Stimulated activated CD4-positive, alpha-beta T cell treated with anti-CD3 and anti-CD28 coated beads, Interleukin-1b, Interleukin-23, amount 100 ng/mL, for 4 hours (primary cell): ENCODE results near the gene ATXN7.

Experiments used
- DNase-seq, 2 donors: peaks; one replicate each; pipeline ENCODE4 v3.0.0-alpha.2; 2020; ENCODE audit warnings: low read depth in 2 of 2

The ATXN7 gene

DNA sequence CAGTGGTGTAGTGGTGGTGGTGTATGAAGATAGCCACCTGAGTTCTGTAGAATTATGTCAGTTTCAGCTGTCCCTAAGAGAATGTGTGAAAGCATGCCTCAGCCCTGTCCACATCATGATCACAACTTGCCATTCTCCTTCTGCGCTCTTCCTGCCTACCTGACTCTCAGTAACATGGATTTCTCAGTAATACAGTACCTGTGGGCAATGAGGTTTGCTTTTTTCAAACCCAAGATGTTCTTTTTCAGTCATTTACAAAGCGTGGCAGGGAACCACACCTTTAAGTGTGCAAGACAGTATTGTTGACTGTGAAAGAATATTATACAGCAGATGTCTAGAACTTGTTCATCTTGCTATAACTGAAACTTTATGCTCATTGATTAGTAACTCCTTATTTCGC is 120.7 kb downstream of the ATXN7 start:
- DNase-seq, result no peak

DNA sequence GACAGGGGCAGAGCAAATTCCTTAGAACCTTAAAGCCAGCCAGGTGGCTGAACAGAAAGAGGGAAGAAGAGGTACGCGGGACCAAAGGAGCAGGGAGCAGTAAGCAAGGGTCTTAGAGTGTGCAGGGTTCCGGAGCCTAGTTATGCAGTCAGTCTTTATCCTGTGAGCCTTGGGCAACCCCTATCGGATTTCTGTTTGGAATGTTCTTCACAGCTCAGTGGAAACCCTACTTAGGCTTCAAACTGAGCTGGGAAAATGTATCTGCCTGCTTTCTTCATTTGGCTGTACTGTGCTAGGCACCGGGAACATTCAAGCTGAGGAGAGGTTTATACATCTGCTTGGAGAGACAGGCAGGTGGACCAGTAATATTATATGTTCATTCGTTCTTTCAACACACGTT is 122.5 kb downstream of the ATXN7 start:
- DNase-seq, result no peak

DNA sequence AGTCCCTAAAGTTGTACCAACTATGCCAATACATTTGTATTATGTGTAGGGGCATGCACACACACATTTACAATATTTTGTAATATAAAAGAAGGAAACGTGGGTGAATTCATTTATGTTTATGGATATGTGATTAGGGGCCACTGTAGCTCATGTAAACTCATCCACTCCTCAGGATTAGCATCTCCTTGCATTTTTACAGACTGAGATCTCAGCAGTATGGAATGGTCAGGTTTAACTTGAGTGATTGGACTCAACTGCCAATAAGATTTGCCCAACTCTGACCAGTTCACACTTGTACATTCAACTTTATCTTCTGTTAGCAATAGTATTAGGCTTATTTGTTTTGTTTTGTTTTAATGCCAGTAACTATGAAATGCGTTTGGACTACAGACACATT is 123.2 kb downstream of the ATXN7 start:
- DNase-seq, result no peak

DNA sequence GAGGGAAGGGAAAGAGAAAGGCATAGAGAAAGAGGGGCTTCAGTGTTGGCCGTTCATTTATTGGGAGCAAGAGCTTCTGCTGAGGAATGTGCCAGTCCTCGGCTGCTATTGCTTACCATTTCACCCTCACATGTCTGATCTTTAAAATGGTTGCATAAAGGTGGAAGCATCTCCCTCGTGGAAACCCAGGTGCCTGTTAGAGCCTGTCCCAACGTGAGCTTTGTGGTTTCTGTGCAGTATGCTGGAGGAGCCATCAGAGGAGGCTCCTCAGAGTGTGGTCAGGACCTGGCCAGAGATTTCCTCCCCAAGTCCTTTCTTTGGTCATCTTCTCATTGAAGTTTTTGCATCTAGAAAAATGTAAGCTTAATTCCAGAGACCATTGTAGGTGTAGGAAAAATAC is 125.3 kb downstream of the ATXN7 start:
- DNase-seq, result no peak

DNA sequence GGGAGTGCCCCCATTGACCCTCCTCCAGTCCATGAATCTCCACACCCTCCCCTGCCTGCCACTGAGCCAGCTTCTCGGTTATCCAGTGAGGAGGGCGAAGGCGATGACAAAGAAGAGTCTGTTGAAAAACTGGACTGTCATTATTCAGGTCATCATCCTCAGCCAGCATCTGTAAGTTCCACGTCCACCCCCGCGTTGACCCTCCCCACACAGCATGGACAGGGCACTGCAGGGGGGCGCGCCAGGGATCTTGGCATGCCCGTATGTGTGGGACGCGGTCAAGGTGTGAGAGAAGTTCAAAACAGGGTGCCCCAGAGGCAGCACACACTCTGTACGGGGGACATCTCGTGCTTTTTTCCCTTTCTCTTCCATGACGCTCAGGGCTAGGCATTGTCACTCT is 126.5 kb downstream of the ATXN7 start:
- DNase-seq, result no peak

DNA sequence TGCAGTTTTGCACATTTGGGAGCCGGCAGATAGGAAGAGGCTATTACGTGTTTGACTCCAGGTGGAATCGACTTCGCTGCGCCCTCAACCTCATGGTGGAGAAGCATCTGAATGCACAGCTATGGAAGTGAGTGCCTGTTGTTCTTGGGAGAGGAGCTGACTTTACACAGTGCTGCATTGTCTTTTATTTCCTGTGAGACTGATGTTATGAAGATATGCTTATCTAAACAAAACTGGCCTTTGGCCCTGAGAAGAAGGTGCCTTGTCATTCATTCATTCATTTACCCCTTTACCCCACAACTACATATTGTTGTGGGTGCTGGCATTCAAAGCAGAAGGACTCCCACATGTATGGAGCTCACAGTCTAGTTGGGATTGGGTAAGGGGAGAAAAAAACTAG is 127.1 kb downstream of the ATXN7 start:
- DNase-seq, result no peak

DNA sequence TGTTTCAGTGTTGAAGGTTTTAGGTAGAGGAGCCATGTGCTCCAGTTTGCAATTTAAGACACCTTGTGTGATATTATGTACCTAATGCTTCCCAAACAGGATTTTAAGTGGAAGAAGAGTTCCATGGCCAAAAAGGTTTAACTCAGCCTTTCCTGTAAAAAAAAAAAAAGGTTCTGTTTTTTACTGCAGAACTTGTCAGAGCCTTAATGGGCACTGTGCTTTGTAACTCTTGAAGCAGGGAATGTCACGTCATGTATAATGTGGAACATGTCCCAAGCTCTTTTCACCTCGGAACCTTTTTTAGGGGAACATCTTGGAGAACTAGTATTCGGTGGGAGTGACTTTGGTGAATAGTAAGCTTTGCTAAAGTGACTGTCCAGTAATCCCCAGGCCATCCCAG is 128.0 kb downstream of the ATXN7 start:
- no peak for DNase-seq

DNA sequence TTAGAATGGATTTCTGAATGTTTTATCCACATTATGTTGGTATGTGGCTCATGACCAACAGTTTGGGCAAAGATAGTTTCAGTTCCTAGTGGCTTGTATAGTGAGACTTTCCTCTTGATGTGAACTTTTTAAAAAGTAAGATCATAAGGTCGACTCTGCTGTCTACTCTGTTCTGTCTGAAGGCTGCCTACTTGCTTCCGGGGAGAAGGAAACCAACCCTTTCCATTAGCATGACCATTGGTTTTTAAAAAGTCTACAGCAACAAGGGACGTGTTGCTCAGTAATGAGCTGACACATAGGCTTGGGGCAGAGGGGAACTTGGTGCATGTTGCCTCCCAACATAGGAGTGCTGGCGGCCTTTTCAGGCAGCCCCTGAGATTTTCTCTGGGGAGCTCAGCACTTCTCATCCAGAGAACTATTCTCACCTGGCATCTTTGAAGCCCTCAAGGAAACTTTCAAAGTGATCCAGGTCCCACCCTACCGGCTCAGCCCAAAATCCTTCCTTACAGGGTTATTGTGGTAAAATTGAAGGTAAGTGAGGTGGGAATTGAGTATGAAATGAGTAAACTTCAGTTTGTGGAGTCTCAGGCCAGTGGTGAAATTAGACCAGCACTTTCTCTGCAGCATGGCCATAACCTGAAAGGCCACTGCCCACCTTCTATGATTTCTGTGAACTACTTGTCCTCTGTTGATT is 129.0 kb downstream of the ATXN7 start:
- no peak for DNase-seq

DNA sequence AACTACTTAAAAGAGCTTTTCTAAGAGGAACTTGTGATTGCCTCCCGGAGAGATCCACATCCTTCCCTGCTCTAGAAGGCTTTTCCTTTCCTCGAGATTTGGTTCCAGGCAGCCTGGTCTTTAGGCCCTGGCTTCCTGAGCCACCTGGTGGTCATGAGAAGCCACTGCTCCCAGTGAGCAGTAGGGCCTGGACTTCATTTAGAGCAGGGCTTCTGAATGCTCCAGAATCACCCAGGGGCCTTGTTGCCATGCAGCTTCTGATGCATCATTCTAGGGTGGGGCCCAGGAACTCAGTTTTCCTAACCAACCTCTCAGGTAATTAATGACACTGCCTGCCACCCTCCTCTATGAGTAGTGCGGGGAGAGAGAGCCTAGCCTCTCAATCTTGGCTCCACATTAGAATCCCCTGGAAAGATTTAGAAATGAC is 130.0 kb downstream of the ATXN7 start:
- DNase-seq, result peak; percentile 25 to 35

DNA sequence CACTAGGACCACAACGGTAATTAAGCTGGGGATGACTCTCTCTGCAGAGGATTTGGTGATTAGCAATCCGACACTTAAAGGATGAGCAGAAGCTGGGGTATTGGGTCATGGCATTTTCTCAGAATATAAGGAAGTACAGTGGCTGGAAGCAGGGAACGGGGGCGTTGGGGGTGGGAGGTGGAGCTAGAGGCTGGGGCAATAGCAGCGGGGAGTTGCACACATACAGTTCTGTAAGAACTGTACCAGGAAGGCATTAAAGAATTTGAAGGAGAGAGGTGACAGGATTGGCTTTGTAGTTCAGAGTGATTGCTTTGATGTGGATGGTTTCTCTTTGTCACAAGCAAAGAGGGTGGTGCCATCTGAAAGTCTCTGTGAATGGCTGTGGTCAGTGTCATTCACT is 131.4 kb downstream of the ATXN7 start:
- DNase-seq, result no peak

DNA sequence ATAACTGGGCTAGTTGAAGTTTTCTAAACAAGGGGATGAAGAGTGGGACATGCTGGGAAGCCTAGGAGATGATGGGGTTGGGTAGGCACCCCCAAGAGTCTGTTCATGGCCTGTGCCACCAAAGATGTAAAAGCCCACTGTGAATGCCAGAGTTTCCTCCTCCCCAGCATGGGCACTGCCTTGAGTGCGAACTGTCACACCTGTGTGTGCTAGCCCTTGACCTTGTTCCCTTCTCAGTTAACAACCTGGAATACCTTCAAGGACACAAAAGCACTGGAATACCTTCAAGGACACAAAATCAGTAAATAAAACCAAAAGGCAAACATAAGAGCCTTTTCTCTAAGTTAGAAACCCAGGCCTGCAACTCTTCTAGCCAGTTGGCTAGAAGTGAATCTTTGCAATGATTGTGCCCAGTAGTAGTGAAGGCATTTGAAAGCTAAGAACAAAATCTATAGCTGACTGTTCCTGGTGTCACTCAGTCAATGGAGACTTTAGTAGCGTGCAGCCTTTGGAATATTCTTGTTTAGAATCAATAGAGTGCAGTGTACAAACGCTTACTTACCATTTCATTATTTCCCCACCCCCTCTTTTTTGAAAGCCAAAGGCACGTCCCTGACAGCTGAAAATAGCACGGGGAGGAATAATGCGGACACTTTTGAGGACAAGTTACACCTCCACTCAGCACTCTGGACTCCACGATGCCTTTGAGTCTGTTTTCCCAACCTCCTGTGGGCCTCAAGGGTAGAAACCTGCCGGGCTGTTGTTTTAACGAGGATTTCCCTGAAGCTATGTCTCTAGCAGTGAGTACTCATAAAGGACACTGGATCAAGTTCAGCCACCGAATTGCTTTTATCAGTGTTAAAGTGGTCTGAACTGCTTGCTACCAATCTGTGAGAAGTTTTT is 135.4 kb downstream of the ATXN7 start:
- no peak for DNase-seq

DNA sequence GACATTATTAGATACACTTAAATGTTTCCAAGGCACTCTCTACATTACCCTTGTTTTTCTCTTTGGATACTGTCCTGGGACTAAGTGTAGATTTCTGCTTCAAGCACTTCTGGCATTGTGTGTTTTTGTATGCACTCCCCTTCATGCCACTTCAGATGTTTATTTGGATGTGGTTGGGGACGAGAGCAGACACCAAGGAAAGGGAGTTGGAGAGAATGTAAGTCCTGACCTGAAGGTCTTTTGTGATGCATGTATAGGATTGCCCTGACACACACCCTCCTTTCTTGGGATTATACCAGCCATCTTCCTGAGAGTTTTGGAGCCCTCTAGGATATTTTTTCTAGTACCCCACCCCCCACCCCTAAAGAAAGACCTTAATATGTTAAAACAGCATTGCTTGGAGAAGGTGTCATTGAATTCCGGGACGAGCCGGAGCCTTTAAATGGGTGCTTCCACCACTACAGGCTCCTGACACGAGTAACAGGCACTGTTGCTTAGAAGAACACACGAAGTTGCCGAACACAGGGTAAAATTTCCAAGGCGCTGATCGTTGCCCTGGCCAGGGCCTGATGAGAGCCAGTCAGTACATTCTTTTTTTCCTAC is 136.9 kb downstream of the ATXN7 start:
- DNase-seq, result no peak

DNA sequence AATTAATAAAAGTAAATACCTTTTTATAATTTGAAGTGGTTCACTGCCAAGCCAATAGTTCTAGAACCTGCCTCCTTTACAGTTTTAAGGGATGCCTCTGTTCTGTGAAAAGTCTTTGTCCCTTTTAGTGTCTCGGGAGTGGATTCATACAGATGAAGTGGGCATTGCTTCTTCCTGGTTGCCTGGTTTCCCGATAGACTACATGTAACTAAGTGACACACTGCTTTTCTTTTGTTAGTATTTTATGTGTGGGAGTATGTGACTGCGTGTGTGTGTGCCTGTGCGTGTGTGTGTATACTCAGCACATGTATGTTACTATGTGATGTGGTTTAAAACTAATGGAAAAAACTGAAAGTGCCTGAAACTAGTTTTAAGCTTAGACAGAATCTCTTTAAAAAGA is 138.6 kb downstream of the ATXN7 start:
- DNase-seq, result no peak

DNA sequence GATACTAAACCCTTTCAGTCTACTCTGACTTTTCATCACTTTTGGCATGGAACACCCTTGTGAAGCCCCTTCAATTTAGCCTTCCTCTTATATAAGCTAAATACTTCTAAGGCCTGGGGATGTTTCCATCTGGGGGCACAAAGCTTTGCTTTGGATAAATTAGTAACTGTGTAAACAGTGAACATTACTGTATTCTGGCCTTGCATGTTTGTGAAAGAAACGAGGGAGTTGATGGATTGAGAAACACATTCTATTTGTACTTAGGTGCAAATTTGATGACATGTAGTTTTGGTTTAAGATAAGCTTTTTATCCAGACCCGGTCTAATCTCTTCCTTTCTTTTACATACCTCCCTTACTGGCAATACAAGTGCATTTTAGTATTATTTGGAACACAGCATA is 139.9 kb downstream of the ATXN7 start:
- DNase-seq, result no peak

DNA sequence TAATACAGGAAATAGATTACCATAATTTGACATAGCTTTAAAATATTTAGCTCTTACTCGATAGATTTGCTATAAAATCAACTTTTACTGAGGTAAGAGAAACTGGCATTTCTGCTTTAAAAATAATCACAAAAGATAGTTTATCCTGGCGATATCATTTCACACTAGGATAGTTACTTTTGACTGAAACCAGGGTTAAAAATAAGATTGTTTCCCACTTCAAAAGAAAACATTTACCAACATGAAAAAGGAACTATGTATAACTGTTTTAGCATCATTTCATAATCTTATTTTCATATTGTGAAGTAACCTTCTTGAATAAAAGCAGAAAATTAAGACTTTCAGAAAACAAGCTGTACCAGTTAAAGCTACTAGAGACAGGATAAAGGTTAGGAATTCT is 144.3 kb downstream of the ATXN7 start:
- DNase-seq, result no peak

DNA sequence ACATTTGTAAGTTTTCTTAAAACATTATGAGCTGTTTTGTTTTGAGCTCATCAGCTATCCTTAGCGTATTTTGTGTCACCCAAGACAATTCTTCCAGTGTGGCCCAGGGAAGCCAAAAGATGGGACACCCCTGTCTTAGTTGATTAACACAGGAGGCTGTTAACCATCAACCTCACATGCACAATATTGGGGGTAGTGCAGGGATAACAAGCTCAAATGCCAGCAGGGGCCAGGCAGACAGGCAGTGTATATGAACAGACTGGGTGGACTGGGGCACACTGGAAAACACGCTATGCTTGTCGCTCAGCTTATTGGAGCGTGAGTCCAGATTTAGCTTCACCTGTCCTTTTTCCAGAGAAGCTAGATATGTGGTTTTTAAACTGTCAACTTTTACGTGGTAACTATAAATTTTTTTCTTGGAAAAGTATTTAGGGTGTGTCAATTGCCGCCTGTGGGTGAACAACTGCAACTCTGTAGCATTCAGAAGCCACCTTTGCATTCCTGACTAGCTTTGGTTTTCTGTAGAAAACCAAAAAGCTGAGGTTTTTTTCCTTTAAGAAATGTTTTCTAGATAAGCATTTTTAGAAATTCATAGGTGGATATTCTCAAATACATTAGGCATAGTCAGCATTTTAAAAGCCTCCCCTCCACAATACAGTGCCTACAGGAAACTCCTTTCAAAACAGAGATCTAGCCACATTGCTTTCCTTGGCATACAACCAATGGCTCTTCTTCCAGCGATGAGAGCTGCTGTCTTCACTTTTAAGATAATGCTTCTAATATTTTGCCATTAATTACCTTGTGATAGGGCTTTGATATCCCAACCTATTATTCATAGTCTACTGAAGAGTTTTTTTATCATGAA is 145.1 kb downstream of the ATXN7 start:
- DNase-seq, result no peak

DNA sequence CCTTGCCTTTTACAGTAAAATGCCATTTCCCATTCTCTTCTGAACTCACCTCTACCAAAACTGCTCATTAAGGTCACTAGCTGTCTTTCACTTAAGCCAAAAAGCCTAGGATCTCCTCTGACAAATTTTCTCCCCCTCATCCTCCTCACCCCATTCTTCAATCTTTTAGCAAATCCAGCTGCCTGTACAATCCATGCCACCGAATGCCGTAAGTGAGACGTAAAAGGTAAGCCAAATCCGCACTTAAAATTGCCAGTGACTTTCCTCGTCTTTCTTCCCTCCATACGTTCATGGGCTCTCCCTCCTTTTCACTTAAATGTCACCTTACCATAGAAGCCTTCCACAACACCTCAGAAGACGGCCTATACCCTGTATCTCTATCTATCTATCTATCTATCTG is 145.9 kb downstream of the ATXN7 start:
- no peak for DNase-seq

DNA sequence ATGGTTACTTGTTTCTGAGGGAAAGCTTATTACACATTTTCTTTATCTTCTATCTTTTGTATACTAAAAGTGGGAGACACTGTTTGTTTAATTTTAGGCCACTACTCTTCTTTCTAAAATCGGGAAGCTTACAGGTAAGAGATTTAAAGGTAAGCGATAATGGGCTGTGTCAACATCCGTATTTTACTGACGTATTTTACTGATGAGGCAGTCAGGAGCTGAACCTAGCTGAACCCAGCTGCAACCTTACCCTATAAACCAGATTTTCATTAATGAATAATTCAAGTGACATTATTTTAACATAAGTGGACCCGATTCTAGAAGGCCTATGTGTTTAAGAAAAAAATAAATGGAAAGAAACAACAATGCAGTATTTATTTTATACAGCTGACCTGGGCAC is 146.5 kb downstream of the ATXN7 start:
- no peak for DNase-seq

DNA sequence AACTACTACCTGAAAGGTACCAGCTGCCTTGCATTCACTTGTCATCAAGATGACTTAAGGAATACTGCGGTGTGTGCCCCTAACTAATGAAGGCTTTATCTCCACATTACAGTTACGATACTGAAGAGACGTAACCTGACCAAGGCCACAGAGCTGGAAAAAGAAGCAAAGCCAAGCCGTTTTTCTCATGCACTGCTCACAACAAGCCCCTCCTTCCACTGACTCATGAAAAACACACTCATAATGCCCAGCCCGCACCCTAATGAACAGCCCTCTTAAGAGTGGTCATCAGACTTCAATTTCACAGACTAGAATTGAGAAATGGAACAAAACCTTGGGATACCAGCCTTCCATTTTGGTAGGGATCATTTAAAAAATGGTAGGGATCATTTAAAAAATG is 148.0 kb downstream of the ATXN7 start:
- no peak for DNase-seq

DNA sequence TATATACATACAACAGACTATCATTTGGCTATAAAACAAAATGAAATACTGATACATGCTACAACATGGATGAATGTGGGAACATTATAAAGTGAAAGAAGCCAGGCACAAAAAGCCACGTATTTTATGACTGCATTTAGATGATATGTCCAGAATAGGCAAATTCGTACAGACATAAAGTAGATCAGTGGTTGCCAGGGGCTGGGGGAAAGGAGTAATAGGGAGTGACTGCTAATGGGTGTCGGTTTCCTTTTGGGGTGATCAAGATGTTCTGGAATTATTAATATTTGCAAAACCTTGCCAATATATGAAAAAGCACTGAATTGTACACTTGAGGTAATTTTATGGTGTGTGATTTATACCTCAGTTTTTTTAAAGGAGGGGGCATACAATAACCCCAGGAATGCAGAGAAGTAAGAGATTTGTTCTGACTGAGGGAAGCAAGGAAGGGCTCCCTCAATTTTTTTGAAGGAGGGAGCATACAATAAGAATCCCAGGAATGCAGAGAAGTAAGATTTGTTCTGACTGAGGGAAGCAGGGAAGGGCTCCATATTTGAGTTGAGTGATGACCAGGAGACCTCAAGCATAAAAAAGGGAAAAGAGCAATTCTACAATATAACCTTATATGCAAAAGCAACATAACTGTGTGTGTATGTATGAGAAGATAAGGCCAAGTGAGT is 153.4 kb downstream of the ATXN7 start:
- no peak for DNase-seq

DNA sequence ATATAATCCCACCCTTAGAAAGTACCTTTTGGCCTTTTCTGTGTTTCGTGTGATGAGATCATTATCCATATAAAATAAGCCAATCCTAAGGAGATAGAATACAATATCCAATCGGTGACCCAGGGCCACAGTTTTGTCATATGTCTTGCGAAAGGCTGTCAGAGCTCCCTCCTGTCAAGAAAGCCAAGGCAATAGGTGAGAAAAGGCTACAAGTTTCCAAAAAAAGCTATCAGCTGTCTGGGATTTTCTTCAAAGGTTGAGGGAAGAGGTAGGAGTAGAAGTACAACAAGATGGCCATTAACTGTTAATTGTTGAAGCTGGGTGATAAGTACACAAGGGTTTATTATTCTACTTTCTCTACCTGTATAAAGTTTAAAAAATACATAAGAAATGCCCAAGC is 155.6 kb downstream of the ATXN7 start:
- DNase-seq, result no peak
